Parathyroid adenoma (tissue), 2 donors: ENCODE data around the gene PNPLA1.

Experiments used
- H2AFZ ChIP-seq: fragments of 300-600 bp; sonication (generic); one replicate; pipeline ENCODE4 v1.7.0; 2017; ENCODE audit warnings: antibody characterized with exemption, mild to moderate bottlenecking
- H3K27ac ChIP-seq: fragments of 300-600 bp; sonication (generic); one replicate; pipeline ENCODE4 v1.7.0; 2017
- H3K27me3 ChIP-seq: fragments of 300-600 bp; sonication (generic); one replicate; pipeline ENCODE4 v1.7.0; 2017; ENCODE audit warnings: low read length; ENCODE audit not compliant: control insufficient read depth, insufficient read depth
- H3K36me3 ChIP-seq: fragments of 300-600 bp; sonication (generic); one replicate; pipeline ENCODE4 v1.7.0; 2017; ENCODE audit warnings: low read length; ENCODE audit not compliant: control insufficient read depth, insufficient read depth
- H3K4me1 ChIP-seq: fragments of 300-600 bp; sonication (generic); one replicate; pipeline ENCODE4 v1.7.0; 2017; ENCODE audit warnings: control low read depth
- H3K4me2 ChIP-seq: fragments of 300-600 bp; sonication (generic); one replicate; pipeline ENCODE4 v1.7.0; 2017; ENCODE audit warnings: low read length
- H3K4me3 ChIP-seq: fragments of 300-600 bp; sonication (generic); one replicate; pipeline ENCODE4 v1.7.0; 2017; ENCODE audit warnings: low read depth, low read length
- H3K79me2 ChIP-seq: fragments of 300-600 bp; sonication (generic); one replicate; pipeline ENCODE4 v1.7.0; 2017; ENCODE audit warnings: control low read depth
- H3K9ac ChIP-seq: fragments of 300-600 bp; sonication (generic); one replicate; pipeline ENCODE4 v1.7.0; 2017; ENCODE audit warnings: mild to moderate bottlenecking
- H3K9me3 ChIP-seq: fragments of 300-600 bp; sonication (generic); one replicate; pipeline ENCODE4 v1.7.0; 2017; ENCODE audit warnings: low read length; ENCODE audit not compliant: control insufficient read depth
- CTCF ChIP-seq: fragments of 300-600 bp; sonication (generic); IDR thresholded peaks from one replicate; pipeline ENCODE4 v1.7.0; 2017; ENCODE audit warnings: antibody characterized with exemption, mild to moderate bottlenecking
- donor health status: primary hyperparathyroidism.

The PNPLA1 gene

GRCh38 chr6:36267731-36268477 lies 2.0 kb upstream of the PNPLA1 start:
- TF ChIP-seq CTCF, result no peak
- Histone ChIP-seq H3K4me2 (no peak overlapping the region), H3K36me3 (no peaks in the 10 kb centered on the region), H3K4me3 (no peak overlapping the region), H3K27ac (no peak overlapping the region), H3K27me3 (no peaks in the 10 kb centered on the region), H2AFZ (no peak overlapping the region), H3K79me2 (no peaks in the 10 kb centered on the region), H3K9ac (no peak overlapping the region), H3K9me3 (no peaks in the 10 kb centered on the region), H3K4me1 (no peaks in the 10 kb centered on the region)

- Histone ChIP-seq H3K4me2 (no peak overlapping the region), H3K9ac (no peak overlapping the region), H3K27me3 (no peaks in the 10 kb centered on the region), H3K4me3 (no peak overlapping the region), H3K36me3 (no peaks in the 10 kb centered on the region), H3K9me3 (no peaks in the 10 kb centered on the region), H3K4me1 (no peaks in the 10 kb centered on the region), H3K79me2 (no peaks in the 10 kb centered on the region), H3K27ac (no peak overlapping the region), H2AFZ (no peak overlapping the region)
- no peak for TF ChIP-seq CTCF
Measured at GRCh38 chr6:36268478-36269275, 1.2 kb upstream of the PNPLA1 start.

GRCh38 chr6:36272234-36272633 lies 2.4 kb downstream of the PNPLA1 start:
- no peaks in the 10 kb centered on the region for H3K27me3 ChIP-seq
- no peak overlapping the region for H3K4me3 ChIP-seq
- no peak overlapping the region for H3K9ac ChIP-seq
- no peaks in the 10 kb centered on the region for H3K9me3 ChIP-seq
- H3K4me2 ChIP-seq, result no peak overlapping the region
- TF ChIP-seq CTCF, result no peak
- no peak overlapping the region for H2AFZ ChIP-seq
- H3K36me3 ChIP-seq, result no peaks in the 10 kb centered on the region
- H3K79me2 ChIP-seq, result no peaks in the 10 kb centered on the region
- H3K4me1 ChIP-seq, result no peaks in the 10 kb centered on the region
- H3K27ac ChIP-seq, result no peak overlapping the region

- H3K79me2 ChIP-seq, result no peaks in the 10 kb centered on the region
- H3K9me3 ChIP-seq, result no peaks in the 10 kb centered on the region
- TF ChIP-seq CTCF, result no peak
- no peak overlapping the region for H3K9ac ChIP-seq
- no peak overlapping the region for H3K4me3 ChIP-seq
- H3K4me2 ChIP-seq, result no peak overlapping the region
- no peaks in the 10 kb centered on the region for H3K36me3 ChIP-seq
- H3K27ac ChIP-seq, result no peak overlapping the region
- H3K27me3 ChIP-seq, result no peaks in the 10 kb centered on the region
- H2AFZ ChIP-seq, result no peak overlapping the region
- H3K4me1 ChIP-seq, result no peaks in the 10 kb centered on the region
Measured at GRCh38 chr6:36273067-36273466, 3.2 kb downstream of the PNPLA1 start.
